Ovary (tissue), 9 donors: ENCODE data around the gene OPA1. TPM values are rescaled to one million over a fixed set of nuclear protein-coding genes. Genes with fewer than 3 reads are reported as not detected.

Experiments used
- DNase-seq, 5 donors: peaks; one replicate each; pipeline ENCODE4 v3.0.0-alpha.2; 2019 to 2020
- H3K27ac ChIP-seq, 2 donors: fragments of 200-600 bp; one replicate each; pipeline versions ENCODE4 v1.5.1 to v1.8.0; 2019 to 2022
- H3K27me3 ChIP-seq: fragments of 200-600 bp; one replicate; pipeline ENCODE4 v1.8.0; 2022
- H3K36me3 ChIP-seq: fragments of 200-600 bp; sonication (generic); one replicate; pipeline ENCODE4 v1.5.1; 2019
- H3K4me1 ChIP-seq: one replicate; pipeline ENCODE4 v1.8.1; 2013; ENCODE audit warnings: mild to moderate bottlenecking, moderate library complexity; ENCODE audit not compliant: insufficient read depth
- H3K4me3 ChIP-seq: fragments of 200-600 bp; sonication (generic); one replicate; pipeline ENCODE4 v1.5.1; 2017
- H3K9me3 ChIP-seq, 2 donors: fragments of 200-600 bp in 1 of 2; sonication (generic) in 1 of 2; one replicate each; pipeline versions ENCODE4 v1.5.1 to v1.8.1; 2013 to 2019; ENCODE audit warnings: mild to moderate bottlenecking in 1 of 2, moderate library complexity in 1 of 2
- EP300 ChIP-seq: sonication (generic); formaldehyde crosslinking; IDR thresholded peaks from one replicate; pipeline ENCODE4 v1.6.1; 2017; ENCODE audit warnings: antibody characterized with exemption
- POLR2A ChIP-seq: fragments of 450-650 bp; IDR thresholded peaks from one replicate; pipeline ENCODE4 v1.6.1; 2017; ENCODE audit warnings: antibody characterized with exemption, mild to moderate bottlenecking, moderate library complexity
- WGBS, 3 donors: extraction: QIAGEN DNeasy Blood & Tissue Kit in 1 of 3; methylation state at CpG; one replicate each; pipeline versions ENCODE4 v1.1.5 to v1.1.7; 2013 to 2017; 5-methylcytosine and 5-hydroxymethylcytosine counted together
- intact Hi-C, 4 donors: fragments of 100-400 bp; cut with DNase I; formaldehyde crosslinking; loops; one replicate each; pipeline versions ENCODE4 v1.11.0 to v1.15.1; 2022 to 2023
- polyA plus RNA-seq, 2 donors: library from polyadenylated mRNA; stranded (reverse); fragments of 200-250 nt in 1 of 2; fragments of 350-450 nt in 1 of 2; fragmentation: Illumina TruSeq in 1 of 2; extraction: RNeasy Lipid Tissue Mini Kit (QIAGEN cat#74804) in 1 of 2; gene quantifications; one replicate each; pipeline ENCODE4 v1.2.3, GENCODE V29; 2013 to 2014
- total RNA-seq, 7 donors: library from RNA; depleted of rRNA in 2 of 7; stranded (reverse); fragments of >200 nt in 2 of 7; fragmentation: NEBNext Ultra II Directional in 3 of 7; extraction: Animal tissue kit (Norgen Biotek cat#: 25700) in 3 of 7; gene quantifications; one replicate each; pipeline versions ENCODE4 v1.1.0 to v1.2.4, GENCODE V29; 2016 to 2023
- TF ChIP-seq, protein P1 (sequence below), 3 donors: fragments of 450-650 bp in 2 of 3; fragments of 200-600 bp in 1 of 3; IDR thresholded peaks; one replicate each; pipeline versions ENCODE4 v1.5.1 to v1.8.0; 2016 to 2022; ENCODE audit warnings: antibody characterized with exemption in 3 of 3, mild to moderate bottlenecking in 1 of 3
- donor health status: DM: no; HTN: no; CAD: no; lungs with moderate emphysema.
- donor health status: DM: no; HTN: no; CAD: no.
- donor health status: Bipolar disorder and iron deficiency.
- donor health status: DM: yes; HTN: yes; CAD: no.
- donor health status: DM: no; HTN: no; CAD: no.
- donor health status: DM: yes; HTN: yes; CAD: no.

Gene OPA1
- total and polyA plus RNA-seq, 9 donors: 14.4 to 50.4 (median 33.7) TPM

DNA sequence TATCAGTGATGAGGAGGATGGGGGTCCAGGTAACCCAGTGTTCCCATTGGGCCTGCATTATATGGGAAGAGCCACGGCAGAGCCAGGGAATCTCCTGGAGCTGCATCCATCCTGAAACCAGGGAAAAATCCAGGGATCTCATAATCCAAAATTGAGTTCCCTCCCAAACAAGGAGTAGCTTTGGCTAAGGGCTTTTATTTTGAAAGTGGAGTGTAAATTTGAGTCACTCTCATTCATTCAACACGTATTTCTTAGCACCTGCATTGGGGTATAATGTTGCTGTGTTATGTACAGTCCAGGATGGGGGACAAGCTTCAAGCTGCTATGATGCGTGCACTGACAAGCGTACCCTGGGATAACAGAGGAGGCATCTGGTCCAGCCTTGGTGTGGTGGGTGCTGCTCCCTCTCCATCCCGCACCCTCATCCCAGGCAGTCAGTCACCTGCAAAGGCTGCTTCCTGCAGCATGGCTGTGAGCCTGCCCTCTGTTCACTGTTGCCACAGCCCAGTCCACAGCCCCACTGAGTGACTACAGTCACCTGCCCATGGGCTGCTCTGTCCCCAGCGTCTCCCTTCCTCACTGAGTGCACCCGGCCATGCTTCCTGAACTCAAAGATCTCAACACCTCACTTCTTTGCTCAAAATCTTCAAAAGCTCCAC, 135.6 kb downstream of the OPA1 start:
- H3K27me3 ChIP-seq: no peaks in the 10 kb centered on the region
- H3K4me1 ChIP-seq: no peaks in the 10 kb centered on the region
- H3K9me3 ChIP-seq: no peaks in the 10 kb centered on the region
- H3K36me3 ChIP-seq: no peaks in the 10 kb centered on the region
- no peak for TF ChIP-seq POLR2A
- DNase-seq: no peak
- WGBS, 3 donors: 86 to 89% (median 89%) methylated on average over 7 of the region's 7 CpGs
- no peak overlapping the region for H3K27ac ChIP-seq
- no peak overlapping the region for H3K4me3 ChIP-seq
- intact Hi-C loops: no loop called here

DNA sequence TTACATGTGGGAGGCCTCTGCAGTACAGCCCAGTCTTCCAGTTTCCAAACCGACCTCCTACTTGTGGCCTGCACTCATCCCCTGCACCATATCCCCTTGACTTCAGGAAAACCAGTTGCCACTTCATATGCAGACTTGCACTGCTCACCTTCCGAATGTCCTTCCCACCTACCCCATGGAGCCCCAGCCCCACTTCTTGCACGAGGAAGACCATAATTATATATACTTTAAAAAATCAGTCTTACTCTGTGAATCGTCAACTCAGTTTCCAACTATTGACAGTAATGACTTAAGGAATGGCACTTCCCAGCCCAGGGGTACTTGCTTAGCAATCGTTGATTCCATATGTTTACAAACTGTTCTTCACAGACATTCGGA, 136.1 kb downstream of the OPA1 start:
- Histone ChIP-seq H3K27me3 (no peaks in the 10 kb centered on the region), H3K4me3 (no peak overlapping the region), H3K9me3 (no peaks in the 10 kb centered on the region), H3K4me1 (no peaks in the 10 kb centered on the region), H3K27ac (no peak overlapping the region), H3K36me3 (no peaks in the 10 kb centered on the region)
- WGBS, 3 donors: 80 to 87% (median 85%) methylated on average over 6 of the region's 6 CpGs
- no peak for DNase-seq
- intact Hi-C loops: no loop called here
- TF ChIP-seq EP300 (no peak), POLR2A (no peak)
- TF ChIP-seq, protein P1, sequence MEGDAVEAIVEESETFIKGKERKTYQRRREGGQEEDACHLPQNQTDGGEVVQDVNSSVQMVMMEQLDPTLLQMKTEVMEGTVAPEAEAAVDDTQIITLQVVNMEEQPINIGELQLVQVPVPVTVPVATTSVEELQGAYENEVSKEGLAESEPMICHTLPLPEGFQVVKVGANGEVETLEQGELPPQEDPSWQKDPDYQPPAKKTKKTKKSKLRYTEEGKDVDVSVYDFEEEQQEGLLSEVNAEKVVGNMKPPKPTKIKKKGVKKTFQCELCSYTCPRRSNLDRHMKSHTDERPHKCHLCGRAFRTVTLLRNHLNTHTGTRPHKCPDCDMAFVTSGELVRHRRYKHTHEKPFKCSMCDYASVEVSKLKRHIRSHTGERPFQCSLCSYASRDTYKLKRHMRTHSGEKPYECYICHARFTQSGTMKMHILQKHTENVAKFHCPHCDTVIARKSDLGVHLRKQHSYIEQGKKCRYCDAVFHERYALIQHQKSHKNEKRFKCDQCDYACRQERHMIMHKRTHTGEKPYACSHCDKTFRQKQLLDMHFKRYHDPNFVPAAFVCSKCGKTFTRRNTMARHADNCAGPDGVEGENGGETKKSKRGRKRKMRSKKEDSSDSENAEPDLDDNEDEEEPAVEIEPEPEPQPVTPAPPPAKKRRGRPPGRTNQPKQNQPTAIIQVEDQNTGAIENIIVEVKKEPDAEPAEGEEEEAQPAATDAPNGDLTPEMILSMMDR (IDR thresholded peaks at IDR 0.05): no peak

DNA sequence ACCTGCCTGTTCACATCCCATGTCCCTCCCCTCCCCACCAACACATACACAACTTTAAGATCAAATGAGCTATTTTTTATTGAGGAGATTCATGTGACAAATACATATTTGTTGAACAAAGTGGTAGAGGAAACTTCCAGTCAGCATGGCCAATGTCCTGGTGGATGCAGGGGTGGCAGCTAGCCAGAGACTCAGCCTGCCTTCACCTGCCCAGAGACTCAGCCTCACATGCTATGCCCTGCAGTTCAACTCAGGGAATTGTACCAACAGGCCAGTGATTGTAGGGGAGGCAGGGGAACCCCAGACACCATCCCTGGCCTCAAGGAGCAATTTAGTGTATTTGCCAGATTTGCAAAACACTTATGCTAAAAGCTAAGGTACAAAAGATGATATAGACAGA, 136.6 kb downstream of the OPA1 start:
- Histone ChIP-seq H3K36me3 (no peaks in the 10 kb centered on the region), H3K27ac (no peak overlapping the region), H3K9me3 (no peaks in the 10 kb centered on the region), H3K4me3 (no peak overlapping the region), H3K27me3 (no peaks in the 10 kb centered on the region), H3K4me1 (no peaks in the 10 kb centered on the region)
- TF ChIP-seq, protein P1 (IDR thresholded peaks at IDR 0.05): no peak
- no peak for TF ChIP-seq EP300
- TF ChIP-seq POLR2A: no peak
- DNase-seq: no peak
- intact Hi-C loops: no loop called here

DNA sequence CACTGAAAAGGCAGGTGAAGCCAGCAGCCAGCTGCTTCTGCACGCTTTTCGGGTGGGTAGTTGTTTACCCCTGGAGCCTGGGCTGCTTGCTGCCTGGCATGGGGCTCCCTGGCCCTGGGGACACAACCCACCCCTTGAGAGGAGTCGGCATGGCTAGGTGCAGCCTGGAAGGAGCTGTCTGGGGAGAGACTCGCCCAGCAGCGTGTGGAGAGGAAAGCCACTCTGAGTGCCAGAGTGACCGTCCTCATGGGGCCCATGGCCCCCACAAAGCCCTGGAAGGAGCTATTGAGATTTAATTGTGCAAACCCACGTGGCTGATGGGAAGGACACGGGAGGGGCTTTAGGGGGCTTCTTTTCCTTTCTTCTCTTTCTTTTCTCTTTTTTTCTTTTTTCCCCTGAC, 137.5 kb downstream of the OPA1 start:
- Histone ChIP-seq H3K9me3 (no peaks in the 10 kb centered on the region), H3K4me1 (no peaks in the 10 kb centered on the region), H3K27me3 (no peaks in the 10 kb centered on the region), H3K27ac (no peak overlapping the region), H3K4me3 (no peak overlapping the region), H3K36me3 (no peaks in the 10 kb centered on the region)
- 76 to 82% (median 79%) methylated on average over 8 of the region's 8 CpGs for WGBS, 3 donors
- no peak for DNase-seq
- TF ChIP-seq POLR2A (no peak), EP300 (no peak)
- TF ChIP-seq, protein P1 (IDR thresholded peaks at IDR 0.05): no peak
- intact Hi-C loops: no loop called here

DNA sequence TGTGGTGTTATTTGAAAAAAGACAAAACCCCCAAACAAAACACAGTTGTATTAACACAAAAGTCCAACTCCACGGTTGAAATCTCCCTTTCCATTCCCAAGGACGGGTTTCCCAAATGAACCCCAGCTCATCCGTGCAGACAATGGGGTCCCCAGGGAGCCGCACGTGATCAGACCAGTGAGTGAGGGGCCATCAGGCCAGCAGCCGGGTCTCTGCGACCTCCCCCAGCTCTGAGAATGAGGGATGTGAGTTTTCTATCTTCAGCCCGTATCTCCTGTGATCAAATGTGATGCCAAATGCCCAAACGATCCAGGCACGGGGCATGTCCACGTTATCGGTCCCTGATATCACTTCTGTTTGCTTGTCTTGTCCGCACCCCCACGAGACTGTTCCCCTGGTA, 138.0 kb downstream of the OPA1 start:
- Histone ChIP-seq H3K4me1 (no peaks in the 10 kb centered on the region), H3K27ac (no peak overlapping the region), H3K4me3 (no peak overlapping the region), H3K27me3 (no peaks in the 10 kb centered on the region), H3K36me3 (no peaks in the 10 kb centered on the region), H3K9me3 (no peaks in the 10 kb centered on the region)
- DNase-seq: no peak
- TF ChIP-seq POLR2A (no peak), EP300 (no peak)
- TF ChIP-seq, protein P1 (IDR thresholded peaks at IDR 0.05): no peak
- intact Hi-C loops: no loop called here
- WGBS, 3 donors: 74 to 81% (median 79%) methylated on average over 14 of the region's 14 CpGs
